Nephron (organoid): ENCODE results near the gene XPO1.
"Not testable (repeated sequence)": the region's sequence is repeated elsewhere in the genome, so short reads cannot be mapped to it uniquely, and the experiment has no call there.

Source experiments
- H3K27ac Mint-ChIP-seq, 3 experiments: 2 replicates each; pipeline ENCODE4 v1.8.0; 2020; ENCODE audit warnings: mixed read lengths in 3 of 3, mild to moderate bottlenecking in 2 of 3, moderate library complexity in 1 of 3
- H3K27me3 Mint-ChIP-seq: 2 replicates; pipeline ENCODE4 v1.8.0; 2021; ENCODE audit warnings: low read depth, mild to moderate bottlenecking, moderate library complexity, mixed read lengths
- H3K36me3 Mint-ChIP-seq: 2 replicates; pipeline ENCODE4 v1.8.0; 2020; ENCODE audit warnings: low read depth, mixed read lengths
- H3K4me1 Mint-ChIP-seq: 2 replicates; pipeline ENCODE4 v1.8.0; 2020; ENCODE audit warnings: mixed read lengths
- H3K4me3 Mint-ChIP-seq, 3 experiments: 2 replicates each; pipeline ENCODE4 v1.8.0; 2020; ENCODE audit warnings: mild to moderate bottlenecking in 3 of 3, mixed read lengths in 3 of 3, moderate library complexity in 2 of 3
- H3K9me3 Mint-ChIP-seq: 2 replicates; pipeline ENCODE4 v1.8.0; 2020; ENCODE audit warnings: mixed read lengths
- CTCF ChIP-seq, 3 experiments: fragments of 200-600 bp; sonication (generic); IDR thresholded peaks; one replicate each; pipeline ENCODE4 v1.5.0; 2021; ENCODE audit warnings: antibody characterized with exemption in 3 of 3; ENCODE audit not compliant: unreplicated experiment in 3 of 3

Gene XPO1

GRCh38 chr2:61471905-61472805 is 66.0 kb downstream of the XPO1 start:
- no peak for TF ChIP-seq CTCF (IDR thresholded peaks at IDR 0.05; ENCODE audit: unreplicated experiment in 3 of 3)
- H3K36me3 Mint-ChIP-seq = peaks cover 8% of the 10 kb centered on the region
- H3K27ac Mint-ChIP-seq = peak overlapping the region; percentile 95 to 97 (median 96)
- peak overlapping the region; percentile 86 to 98 (median 97) for H3K4me3 Mint-ChIP-seq
- H3K27me3 Mint-ChIP-seq = no peaks in the 10 kb centered on the region
- peaks cover 17% of the 10 kb centered on the region for H3K4me1 Mint-ChIP-seq
- no peaks in the 10 kb centered on the region for H3K9me3 Mint-ChIP-seq

GRCh38 chr2:61470965-61471904 is 66.9 kb downstream of the XPO1 start, which contains the start of gene USP34:
USP34 (minus strand) TSS chr2:61471087; CDS start chr2:61470692, 395 bp downstream.
- Mint-ChIP-seq H3K27me3 (no peaks in the 10 kb centered on the region), H3K4me3 (peak within 1 kb of the TSS; percentile 91 to 99 (median 98)), H3K4me1 (peaks cover 17% of the 10 kb centered on the region), H3K36me3 (peaks cover 3% of the 10 kb centered on the region), H3K27ac (peak within 1 kb of the TSS; percentile 95 to 99 (median 97)), H3K9me3 (no peaks in the 10 kb centered on the region)
- TF ChIP-seq CTCF (IDR thresholded peaks at IDR 0.05; ENCODE audit: unreplicated experiment in 3 of 3) = no peak

- Mint-ChIP-seq H3K27ac (peak overlapping the region; percentile 95 to 99 (median 97)), H3K4me1 (peaks cover 17% of the 10 kb centered on the region), H3K4me3 (peak overlapping the region; percentile 91 to 99 (median 98)), H3K9me3 (no peaks in the 10 kb centered on the region), H3K27me3 (no peaks in the 10 kb centered on the region), H3K36me3 (peaks cover 3% of the 10 kb centered on the region)
- no peak for TF ChIP-seq CTCF (IDR thresholded peaks at IDR 0.05; ENCODE audit: unreplicated experiment in 3 of 3)
Observed at GRCh38 chr2:61470122-61470951, 67.8 kb downstream of the XPO1 start.

- H3K27ac Mint-ChIP-seq = peak overlapping the region; percentile 95 to 99 (median 97)
Observed at GRCh38 chr2:61469424-61470121, 68.6 kb downstream of the XPO1 start.

GRCh38 chr2:61468231-61468630 is 69.9 kb downstream of the XPO1 start:
- not testable (repeated sequence) for H3K36me3 Mint-ChIP-seq, H3K27me3 Mint-ChIP-seq, H3K9me3 Mint-ChIP-seq
- peaks cover 23% of the 10 kb centered on the region for H3K4me1 Mint-ChIP-seq
- peak overlapping the region in 2 of 3 experiments; percentile 91 to 99 for H3K4me3 Mint-ChIP-seq
- H3K27ac Mint-ChIP-seq = peak overlapping the region in 2 of 3 experiments; percentile 95 to 99

More at GRCh38 chr2:61469424-61470121, 68.6 kb downstream of the XPO1 start:
- H3K36me3 Mint-ChIP-seq = peaks cover 3% of the 10 kb centered on the region
- H3K4me1 Mint-ChIP-seq = peaks cover 18% of the 10 kb centered on the region
- peak overlapping the region; percentile 91 to 99 (median 98) for H3K4me3 Mint-ChIP-seq
- H3K9me3 Mint-ChIP-seq = no peaks in the 10 kb centered on the region
- H3K27me3 Mint-ChIP-seq = no peaks in the 10 kb centered on the region
- TF ChIP-seq CTCF (IDR thresholded peaks at IDR 0.05; ENCODE audit: unreplicated experiment in 3 of 3) = no peak
